ENCODE measurements around the gene CEP41. TPM values are rescaled to one million over a fixed set of nuclear protein-coding genes. Genes with fewer than 3 reads are reported as not detected.

CEP41 gene
- total RNA-seq, 2 donors from 2014 or later, result 6.2 to 7.0 TPM

- intact Hi-C loops (cut with DNase I), result no loop called here
- ATAC-seq (no peak), DNase-seq (no peak)
These were observed 95.7 kb downstream of the CEP41 start for GRCh38 chr7:130345136-130345535.

GRCh38 chr7:130344271-130344866 is 96.4 kb downstream of the CEP41 start, which contains the start of gene CPA5:
TSS of gene CPA5 (plus strand) at chr7:130344816. CDS start at chr7:130346486, 1,670 bp downstream.
- intact Hi-C loops (cut with DNase I), result no loop called here
- ATAC-seq (no peak), DNase-seq (no peak)

Other genes with a start within 250 kb of the CEP41 start
- 10 to 100 TPM in 1 of 2 donors, 1 to 10 TPM in 1; 9.4 to 11.2 TPM for gene TMEM209, start 235.6 kb downstream of the CEP41 start, total RNA-seq
- gene SSMEM1, start 233.2 kb downstream of the CEP41 start, total RNA-seq, result not detected
- under 1 TPM in 1 of 2 donors, not detected in 1; 0.38 TPM for gene CPA2, start 174.2 kb downstream of the CEP41 start, total RNA-seq
- gene CPA4, start 147.9 kb downstream of the CEP41 start, total RNA-seq, result 1 to 10 TPM; 3.5 to 3.8 TPM
- not detected for gene CPA5, start 96.2 kb downstream of the CEP41 start, total RNA-seq
- gene CPA1, start 60.5 kb downstream of the CEP41 start, total RNA-seq, result under 1 TPM; 0.29 TPM
- 10 to 100 TPM; 68.0 to 96.5 TPM for gene MEST, start 51.1 kb upstream of the CEP41 start, total RNA-seq
- gene COPG2, start 227.7 kb upstream of the CEP41 start, total RNA-seq, result 10 to 100 TPM; 17.9 to 18.4 TPM
- gene TSGA13, start 245.5 kb upstream of the CEP41 start, total RNA-seq, result not detected

All from left cardiac atrium (tissue), 4 donors.